ENCODE results near the gene CALY. TPM values are rescaled to one million over a fixed set of nuclear protein-coding genes. Genes with fewer than 3 reads are reported as not detected.

Gene CALY
- total RNA-seq, 1 donor from 2014 or later, result 4.7 TPM

DNA sequence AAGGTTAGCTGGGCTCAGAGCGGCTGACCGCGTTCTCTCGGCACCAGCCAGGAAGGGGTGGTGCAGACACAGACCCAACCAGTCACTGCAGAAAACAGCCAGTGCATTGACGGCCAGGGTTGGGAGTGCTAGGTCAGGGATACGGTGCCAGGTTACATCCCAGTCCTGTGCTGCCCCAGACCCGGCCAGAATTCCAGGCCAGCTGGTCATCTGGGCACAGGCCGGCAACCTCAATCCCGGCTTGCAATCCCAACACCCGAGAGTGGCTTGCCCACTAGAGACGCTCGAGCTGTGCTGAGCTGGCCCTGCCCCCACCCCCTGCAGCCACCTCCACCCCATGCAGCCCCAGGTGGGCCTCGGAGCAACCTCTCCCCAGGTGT is 14.2 kb upstream of the CALY start:
- intact Hi-C loops (cut with DNase I), result no loop called here

DNA sequence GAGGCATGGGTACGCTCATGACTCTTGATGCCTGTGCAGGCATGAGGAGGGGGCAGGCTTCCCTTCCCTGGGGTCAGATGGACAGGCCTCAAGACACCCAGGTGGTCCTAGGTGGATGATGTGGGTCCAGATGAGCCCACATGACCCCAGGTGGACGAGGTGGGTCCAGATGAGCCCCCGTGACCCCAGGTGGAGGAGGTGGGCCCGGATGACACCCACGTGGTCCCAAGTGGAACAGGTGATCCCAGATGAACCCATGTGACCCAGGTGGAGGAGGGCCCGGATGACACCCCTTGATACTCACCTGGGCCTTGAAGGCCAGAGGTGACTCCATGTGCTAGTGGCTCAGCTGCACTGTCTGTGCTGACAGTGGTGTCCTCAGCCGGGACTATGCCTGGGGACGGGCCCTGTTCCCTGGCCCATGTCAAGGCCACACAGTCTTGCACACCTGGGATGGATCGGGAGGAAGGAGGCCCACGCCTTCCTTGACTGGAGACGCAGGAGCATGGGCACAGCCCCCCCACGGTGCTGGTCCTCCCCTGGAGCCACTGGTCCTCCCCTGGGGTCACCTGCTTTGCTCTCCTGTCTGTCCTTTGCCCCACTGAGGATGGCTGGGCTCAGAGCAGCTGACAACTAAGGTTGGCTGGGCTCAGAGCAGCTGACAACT is 13.7 kb upstream of the CALY start:
- Histone ChIP-seq H3K27ac (no peak overlapping the region), H3K4me1 (no peaks in the 10 kb centered on the region), H3K4me3 (no peak overlapping the region), H3K9me3 (no peaks in the 10 kb centered on the region), H3K36me3 (no peaks in the 10 kb centered on the region), H3K27me3 (no peaks in the 10 kb centered on the region)
- TF ChIP-seq POLR2AphosphoS5 (IDR thresholded peaks at IDR 0.05; ENCODE audit: insufficient read depth in 1 of 2, low read depth in 1 of 2) (no peak), POLR2A (IDR thresholded peaks at IDR 0.05) (no peak)
- TF ChIP-seq, protein P1, sequence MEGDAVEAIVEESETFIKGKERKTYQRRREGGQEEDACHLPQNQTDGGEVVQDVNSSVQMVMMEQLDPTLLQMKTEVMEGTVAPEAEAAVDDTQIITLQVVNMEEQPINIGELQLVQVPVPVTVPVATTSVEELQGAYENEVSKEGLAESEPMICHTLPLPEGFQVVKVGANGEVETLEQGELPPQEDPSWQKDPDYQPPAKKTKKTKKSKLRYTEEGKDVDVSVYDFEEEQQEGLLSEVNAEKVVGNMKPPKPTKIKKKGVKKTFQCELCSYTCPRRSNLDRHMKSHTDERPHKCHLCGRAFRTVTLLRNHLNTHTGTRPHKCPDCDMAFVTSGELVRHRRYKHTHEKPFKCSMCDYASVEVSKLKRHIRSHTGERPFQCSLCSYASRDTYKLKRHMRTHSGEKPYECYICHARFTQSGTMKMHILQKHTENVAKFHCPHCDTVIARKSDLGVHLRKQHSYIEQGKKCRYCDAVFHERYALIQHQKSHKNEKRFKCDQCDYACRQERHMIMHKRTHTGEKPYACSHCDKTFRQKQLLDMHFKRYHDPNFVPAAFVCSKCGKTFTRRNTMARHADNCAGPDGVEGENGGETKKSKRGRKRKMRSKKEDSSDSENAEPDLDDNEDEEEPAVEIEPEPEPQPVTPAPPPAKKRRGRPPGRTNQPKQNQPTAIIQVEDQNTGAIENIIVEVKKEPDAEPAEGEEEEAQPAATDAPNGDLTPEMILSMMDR (IDR thresholded peaks at IDR 0.05), result no peak
- no peak for DNase-seq (ENCODE audit: extremely low spot score in 2 of 2)
- intact Hi-C loops (cut with DNase I), result no loop called here

More for the DNA sequence above, 14.2 kb upstream of the CALY start:
- Histone ChIP-seq H3K4me1 (no peaks in the 10 kb centered on the region), H3K9me3 (no peaks in the 10 kb centered on the region), H3K27me3 (no peaks in the 10 kb centered on the region), H3K4me3 (no peak overlapping the region), H3K27ac (no peak overlapping the region), H3K36me3 (no peaks in the 10 kb centered on the region)
- TF ChIP-seq, protein P1 (IDR thresholded peaks at IDR 0.05), result no peak
- TF ChIP-seq POLR2AphosphoS5 (IDR thresholded peaks at IDR 0.05; ENCODE audit: insufficient read depth in 1 of 2, low read depth in 1 of 2), result no peak
- TF ChIP-seq POLR2A (IDR thresholded peaks at IDR 0.05), result no peak
- DNase-seq (ENCODE audit: extremely low spot score in 2 of 2), result no peak

DNA sequence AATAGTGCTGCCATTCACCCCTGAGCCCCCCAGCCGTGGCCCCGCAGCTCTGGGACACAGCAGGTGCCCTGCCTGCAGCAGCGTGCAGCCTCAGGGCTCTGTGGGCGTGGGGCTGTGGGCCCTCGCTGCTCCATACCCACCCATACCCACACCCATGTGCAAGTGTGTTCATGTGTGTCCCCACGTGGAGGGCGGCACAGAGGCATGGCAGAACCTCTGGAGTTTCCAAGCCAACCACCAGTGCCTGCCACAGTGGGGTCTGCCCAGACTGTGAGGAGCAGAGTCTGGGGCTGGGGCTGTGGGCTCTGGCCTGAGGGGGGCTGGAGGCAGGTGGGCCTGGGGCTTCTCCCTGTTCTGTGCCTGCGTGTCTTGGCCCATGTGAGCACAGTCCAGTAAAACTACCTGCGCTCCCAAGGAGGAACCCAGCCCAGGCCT is 12.9 kb upstream of the CALY start:
- no peaks in the 10 kb centered on the region for H3K27me3 ChIP-seq
- intact Hi-C loops (cut with DNase I), result no loop called here
- H3K36me3 ChIP-seq, result no peaks in the 10 kb centered on the region
- no peak overlapping the region for H3K4me3 ChIP-seq
- no peak overlapping the region for H3K27ac ChIP-seq
- DNase-seq (ENCODE audit: extremely low spot score in 2 of 2), result no peak
- H3K4me1 ChIP-seq, result no peaks in the 10 kb centered on the region
- no peak for TF ChIP-seq POLR2A (IDR thresholded peaks at IDR 0.05)
- no peak for TF ChIP-seq POLR2AphosphoS5 (IDR thresholded peaks at IDR 0.05; ENCODE audit: insufficient read depth in 1 of 2, low read depth in 1 of 2)
- TF ChIP-seq, protein P1 (IDR thresholded peaks at IDR 0.05), result no peak
- no peaks in the 10 kb centered on the region for H3K9me3 ChIP-seq

DNA sequence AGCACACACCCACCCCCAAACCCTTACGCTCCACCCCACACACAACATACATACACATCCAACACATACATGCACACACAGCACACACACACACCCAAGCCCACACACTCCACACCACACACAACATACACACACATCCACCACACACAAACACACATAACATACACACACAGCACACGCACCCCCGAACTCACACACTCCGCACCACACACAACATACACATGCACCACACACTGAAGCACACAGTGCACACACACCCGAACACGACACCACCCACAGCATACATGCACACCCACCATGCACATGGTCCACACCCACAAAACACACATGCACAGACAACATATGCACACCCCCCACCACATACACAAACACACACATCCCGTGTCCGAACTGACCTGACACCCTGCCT is 12.5 kb upstream of the CALY start:
- no peaks in the 10 kb centered on the region for H3K27me3 ChIP-seq
- H3K27ac ChIP-seq, result no peak overlapping the region
- no peak for TF ChIP-seq POLR2A (IDR thresholded peaks at IDR 0.05)
- TF ChIP-seq, protein P1 (IDR thresholded peaks at IDR 0.05), result no peak
- no peak for TF ChIP-seq POLR2AphosphoS5 (IDR thresholded peaks at IDR 0.05; ENCODE audit: insufficient read depth in 1 of 2, low read depth in 1 of 2)
- no peaks in the 10 kb centered on the region for H3K4me1 ChIP-seq
- no peak for DNase-seq (ENCODE audit: extremely low spot score in 2 of 2)
- H3K9me3 ChIP-seq, result no peaks in the 10 kb centered on the region
- intact Hi-C loops (cut with DNase I), result no loop called here
- H3K4me3 ChIP-seq, result no peak overlapping the region
- H3K36me3 ChIP-seq, result no peaks in the 10 kb centered on the region

DNA sequence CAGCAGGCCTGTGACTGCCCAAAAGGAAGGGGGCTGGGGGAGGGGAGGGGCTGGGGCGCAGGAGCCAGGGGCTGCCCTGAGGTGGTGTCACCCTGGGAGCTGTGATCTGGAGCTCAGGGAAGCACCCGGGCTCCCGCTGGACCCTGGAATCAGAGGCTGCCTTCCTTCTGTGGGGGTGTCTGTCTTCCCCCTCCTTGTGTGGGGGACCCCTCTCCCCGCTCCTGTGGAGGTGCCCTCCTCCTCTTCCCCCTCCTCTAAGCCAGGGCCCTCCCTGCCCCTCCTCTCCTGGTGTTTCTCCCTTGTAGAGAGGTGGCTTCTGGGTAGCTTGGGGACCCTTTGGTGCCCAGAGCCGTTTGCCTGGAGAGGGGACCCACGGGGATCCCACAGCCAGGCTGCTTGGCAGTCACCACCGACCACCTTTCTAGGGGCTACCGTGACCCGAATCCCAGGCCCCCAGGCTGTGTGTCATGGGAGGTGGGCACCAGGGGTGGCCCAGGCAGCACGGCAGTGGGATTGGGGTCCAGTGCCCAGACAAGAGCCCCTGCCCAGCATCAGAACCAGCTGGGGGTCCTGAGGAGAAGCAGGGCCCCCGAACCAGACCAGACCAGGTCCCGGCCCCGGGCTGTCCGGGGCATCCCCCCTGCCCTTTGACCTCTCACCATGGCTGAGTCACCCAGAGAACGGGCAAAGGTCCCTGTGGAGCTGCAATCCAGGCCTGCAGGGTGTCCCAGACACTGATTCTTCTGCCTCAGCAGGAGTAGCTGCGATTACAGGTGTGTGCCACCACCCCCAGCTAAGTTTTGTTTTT is 11.2 kb upstream of the CALY start:
- Histone ChIP-seq H3K36me3 (no peaks in the 10 kb centered on the region), H3K27ac (no peak overlapping the region), H3K27me3 (no peaks in the 10 kb centered on the region), H3K9me3 (no peaks in the 10 kb centered on the region), H3K4me1 (no peaks in the 10 kb centered on the region), H3K4me3 (no peak overlapping the region)
- intact Hi-C loops (cut with DNase I), result no loop called here
- TF ChIP-seq POLR2A (IDR thresholded peaks at IDR 0.05) (no peak), POLR2AphosphoS5 (IDR thresholded peaks at IDR 0.05; ENCODE audit: insufficient read depth in 1 of 2, low read depth in 1 of 2) (no peak)
- TF ChIP-seq, protein P1 (IDR thresholded peaks at IDR 0.05), result no peak
- DNase-seq (ENCODE audit: extremely low spot score in 2 of 2), result no peak

Data from vagina (tissue), 2 donors.